Hematopoietic multipotent progenitor cell treated with erythropoietin and hydrocortisone succinate and interleukin-3 and kit ligand, for 6 days (in vitro differentiated cells): ENCODE data around the gene SLC50A1.

ENCODE experiments used
- DNase-seq: peaks from one replicate; pipeline ENCODE4 v3.0.0-alpha.2; 2015

The SLC50A1 gene

GRCh38 chr1:155172732-155173477 lies 37.3 kb downstream of the SLC50A1 start, which contains the start of gene KRTCAP2:
Gene KRTCAP2, minus strand, starts transcription at chr1:155173304. Its CDS starts 80 bp downstream, at chr1:155173224.
- peak; percentile 99 for DNase-seq

GRCh38 chr1:155173478-155174323 lies 38.0 kb downstream of the SLC50A1 start, which contains the start of gene TRIM46:
Gene TRIM46, plus strand, starts transcription at chr1:155173849. Its CDS starts 118 bp downstream, at chr1:155173967.
- peak; percentile 70 for DNase-seq

GRCh38 chr1:155174324-155175280 lies 39.0 kb downstream of the SLC50A1 start:
- DNase-seq: peak; percentile 50

GRCh38 chr1:155175281-155175926 lies 39.8 kb downstream of the SLC50A1 start:
- no peak for DNase-seq

- DNase-seq: peak; percentile 79
Observed at GRCh38 chr1:155175927-155176371, 40.3 kb downstream of the SLC50A1 start.

- DNase-seq: peak; percentile 94
Observed at GRCh38 chr1:155176544-155177071, 41.0 kb downstream of the SLC50A1 start.

- DNase-seq: peak; percentile 7
Observed at GRCh38 chr1:155177192-155177917, 41.7 kb downstream of the SLC50A1 start.

- DNase-seq: peak; percentile 0
Observed at GRCh38 chr1:155177918-155178281, 42.2 kb downstream of the SLC50A1 start.

- DNase-seq: peak; percentile 0
Observed at GRCh38 chr1:155178441-155179111, 42.9 kb downstream of the SLC50A1 start.

GRCh38 chr1:155179112-155180031 lies 43.7 kb downstream of the SLC50A1 start:
- DNase-seq: peak; percentile 0

- DNase-seq: no peak
Observed at GRCh38 chr1:155181371-155182051, 45.9 kb downstream of the SLC50A1 start.

GRCh38 chr1:155182052-155182550 lies 46.4 kb downstream of the SLC50A1 start:
- no peak for DNase-seq

GRCh38 chr1:155183775-155184221 lies 48.1 kb downstream of the SLC50A1 start:
- no peak for DNase-seq

- DNase-seq: no peak
Observed at GRCh38 chr1:155184351-155184811, 48.7 kb downstream of the SLC50A1 start.

- DNase-seq: peak; percentile 71
Observed at GRCh38 chr1:155184835-155185782, 49.5 kb downstream of the SLC50A1 start.

- DNase-seq: no peak
Observed at GRCh38 chr1:155185783-155186066, 50.1 kb downstream of the SLC50A1 start.
